GM18511 (cell line): ENCODE results near the gene GAGE12J.
"Not testable (repeated sequence)": the region's sequence is repeated elsewhere in the genome, so short reads cannot be mapped to it uniquely, and the experiment has no call there.

Experiments
- ATAC-seq: cut with Tn5 transposase; IDR thresholded peaks from one replicate; pipeline ENCODE4 v1.9.1; 2021; ENCODE audit warnings: mild to moderate bottlenecking, moderate library complexity; ENCODE audit not compliant: unreplicated experiment

GAGE12J gene, protein sequence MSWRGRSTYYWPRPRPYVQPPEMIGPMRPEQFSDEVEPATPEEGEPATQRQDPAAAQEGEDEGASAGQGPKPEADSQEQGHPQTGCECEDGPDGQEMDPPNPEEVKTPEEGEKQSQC

DNA sequence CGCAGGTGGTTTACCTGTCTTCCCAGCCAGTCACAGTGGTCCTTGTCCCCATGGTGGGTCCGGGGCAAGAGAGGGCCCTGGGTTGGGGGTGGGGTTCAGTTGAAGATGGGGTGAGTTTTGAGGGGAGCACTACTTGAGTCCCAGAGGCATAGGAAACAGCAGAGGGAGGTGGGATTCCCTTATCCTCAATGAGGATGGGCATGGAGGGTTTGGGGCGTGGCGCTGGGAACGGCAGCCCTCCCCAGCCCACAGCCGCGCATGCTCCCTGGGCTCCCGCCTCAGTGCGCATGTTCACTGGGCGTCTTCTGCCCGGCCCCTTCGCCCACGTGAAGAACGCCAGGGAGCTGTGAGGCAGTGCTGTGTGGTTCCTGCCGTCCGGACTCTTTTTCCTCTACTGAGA is at the start of gene GAGE12J:
TSS of gene GAGE12J (plus strand) at position 301 of the 400 bp plus-strand sequence. CDS start 1,157 bp downstream, outside the sequence.
- ATAC-seq, result not testable (repeated sequence)

DNA sequence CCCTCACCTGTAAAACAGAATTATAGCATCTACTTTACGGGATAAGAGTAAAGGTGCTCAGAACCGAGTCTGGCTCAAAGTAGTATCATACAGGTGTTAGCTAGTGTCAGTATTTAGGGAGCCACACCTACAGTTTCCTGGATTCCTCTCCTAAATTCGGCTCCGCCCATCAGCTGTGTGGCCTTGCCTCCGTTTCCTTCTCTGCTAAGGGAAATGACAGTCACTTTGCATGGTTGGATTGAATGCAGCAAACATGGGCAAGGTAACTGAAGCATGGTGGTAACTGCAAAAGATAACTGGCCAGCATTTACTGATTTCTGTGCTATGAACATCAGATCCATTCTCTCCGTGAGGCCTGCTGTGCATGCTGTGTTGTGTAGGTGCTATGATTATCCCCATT is 49.4 kb upstream of the GAGE12J start:
- no peak for ATAC-seq

DNA sequence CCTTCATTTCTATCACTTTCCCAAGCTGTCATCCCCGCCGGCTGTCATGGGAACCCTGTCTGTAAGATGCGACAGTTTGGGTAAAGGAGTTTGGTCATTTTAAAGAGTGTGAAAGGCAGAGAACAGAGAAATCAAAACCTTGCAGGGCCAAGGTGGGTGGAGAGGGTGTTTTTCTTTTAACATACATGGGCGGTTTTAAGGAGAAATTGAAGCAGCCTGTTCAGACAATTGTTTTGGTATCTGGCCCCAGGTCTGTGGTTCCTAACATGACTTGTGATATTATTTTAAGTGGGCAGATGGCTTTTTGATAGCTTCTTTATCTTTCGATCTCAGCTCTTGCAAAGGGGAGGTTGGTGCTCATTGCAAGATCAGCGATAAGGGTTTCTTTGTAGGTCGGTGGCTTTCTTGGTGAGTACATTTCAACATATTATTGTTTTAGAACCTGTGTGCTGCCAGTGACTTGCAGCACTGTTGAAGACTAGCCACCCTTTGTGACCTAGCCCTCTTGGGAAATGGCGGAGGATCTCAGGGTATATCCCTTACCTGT is 48.6 kb upstream of the GAGE12J start:
- ATAC-seq, result no peak

DNA sequence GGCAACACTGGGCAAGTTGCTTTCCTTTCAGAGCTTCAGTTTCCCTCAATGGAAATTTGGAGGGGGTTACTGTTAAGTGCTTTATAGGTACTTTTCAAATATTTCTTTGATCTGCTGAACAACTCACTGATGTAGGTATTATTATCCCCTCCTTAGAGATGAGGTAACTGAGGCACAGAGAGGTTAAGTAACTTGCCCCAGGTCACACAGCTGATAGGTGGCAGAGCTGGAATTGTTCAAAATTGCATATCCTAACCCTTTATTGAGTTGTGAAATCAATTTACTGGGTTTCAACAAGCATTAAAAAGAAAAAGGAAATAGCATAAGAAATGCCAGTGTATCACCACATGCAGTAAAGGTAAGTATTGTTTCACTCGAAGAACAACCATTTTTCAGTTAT is 45.6 kb upstream of the GAGE12J start:
- no peak for ATAC-seq

DNA sequence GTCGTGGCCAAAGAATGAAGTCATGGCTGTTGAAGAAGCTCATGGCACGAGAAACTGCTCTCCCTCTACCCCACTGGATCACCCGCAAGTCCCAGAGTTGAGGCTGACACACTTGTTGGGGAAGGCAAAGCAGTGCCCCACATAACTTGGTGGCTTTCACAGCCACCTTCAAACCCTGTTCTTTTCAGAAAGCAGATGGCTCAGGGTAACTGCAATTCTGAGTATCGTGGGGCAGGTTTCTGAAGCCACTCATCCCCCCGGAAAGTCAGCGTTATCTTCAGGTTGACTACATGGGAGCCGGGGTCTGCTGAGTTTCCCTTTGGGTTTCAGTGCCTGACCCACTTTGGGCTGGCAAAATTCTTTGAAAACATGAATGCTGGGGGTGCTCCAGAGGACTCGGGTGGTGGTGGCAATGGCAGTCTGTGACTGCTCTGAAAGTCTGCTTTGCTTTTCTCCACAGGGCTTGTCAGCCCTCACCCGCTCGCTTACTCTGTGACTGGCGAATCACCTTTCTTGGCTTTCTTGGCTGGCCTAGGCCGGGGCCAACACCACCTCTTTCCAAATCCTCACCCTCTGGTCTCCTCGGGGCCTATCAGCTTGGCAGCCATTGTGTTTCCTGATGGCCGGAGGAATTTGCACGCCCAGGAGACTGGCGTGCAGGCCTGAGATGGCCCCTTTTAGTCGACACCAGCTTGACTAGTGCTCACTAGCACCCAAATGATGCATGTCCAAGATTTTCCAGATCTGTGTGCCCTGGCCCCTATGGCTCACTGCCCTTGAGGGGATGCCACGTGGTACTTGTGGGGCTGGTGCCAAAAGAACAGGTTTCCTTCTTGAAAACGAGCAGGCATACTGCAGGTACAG is 44.9 kb upstream of the GAGE12J start:
- ATAC-seq, result no peak

DNA sequence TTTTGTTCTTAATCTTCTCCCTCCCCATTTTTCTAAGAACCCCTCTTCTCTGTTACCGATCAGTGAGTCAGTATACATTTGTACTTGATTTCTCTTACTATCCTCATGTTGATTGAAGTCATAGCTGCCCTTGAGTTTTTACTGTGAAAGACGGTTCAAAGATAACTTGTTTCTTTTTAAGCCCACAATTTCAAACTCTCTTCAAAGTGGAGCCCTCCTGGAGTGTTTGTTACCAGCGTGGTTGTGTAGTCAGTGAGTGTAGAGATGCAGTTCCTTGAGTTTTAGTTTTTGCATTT is 44.4 kb upstream of the GAGE12J start:
- no peak for ATAC-seq

DNA sequence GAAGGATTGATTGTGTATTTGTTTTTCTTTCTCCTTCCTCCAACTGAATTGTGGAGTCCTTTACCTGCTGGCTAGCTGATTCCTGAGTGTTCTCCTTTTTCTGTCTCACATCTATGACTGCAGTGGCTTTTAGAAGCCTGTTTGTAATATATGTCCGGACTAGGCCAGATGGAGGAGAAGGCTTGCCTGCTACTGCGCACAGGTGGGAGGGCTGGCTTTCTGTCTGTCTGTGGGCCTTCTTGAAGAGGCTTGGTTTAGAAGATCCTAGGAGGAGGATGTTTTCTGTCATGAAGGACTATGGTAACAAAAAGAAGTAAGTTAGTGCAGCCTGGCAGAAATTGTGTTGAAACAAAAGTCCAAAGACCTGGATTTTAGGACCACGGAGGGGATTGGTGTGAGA is 43.8 kb upstream of the GAGE12J start:
- ATAC-seq, result no peak

DNA sequence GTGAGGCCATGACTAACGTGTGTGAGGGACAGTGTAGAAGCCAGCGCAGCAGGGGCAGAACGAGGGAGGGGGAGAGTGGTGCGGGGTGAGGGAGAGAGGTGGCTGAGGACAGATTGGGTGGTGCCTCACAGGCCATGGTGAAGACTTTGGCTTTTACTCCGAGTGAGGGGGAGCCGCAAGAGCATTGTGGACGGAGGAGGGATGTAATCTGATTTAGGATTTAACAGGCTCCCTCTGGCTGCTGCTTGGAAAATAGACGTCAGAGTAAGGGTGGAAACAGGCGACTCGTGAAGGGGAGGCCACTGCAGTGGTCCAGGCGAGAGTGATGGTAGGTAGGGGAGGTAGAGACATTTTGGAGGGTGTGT is 39.2 kb upstream of the GAGE12J start:
- no peak for ATAC-seq

DNA sequence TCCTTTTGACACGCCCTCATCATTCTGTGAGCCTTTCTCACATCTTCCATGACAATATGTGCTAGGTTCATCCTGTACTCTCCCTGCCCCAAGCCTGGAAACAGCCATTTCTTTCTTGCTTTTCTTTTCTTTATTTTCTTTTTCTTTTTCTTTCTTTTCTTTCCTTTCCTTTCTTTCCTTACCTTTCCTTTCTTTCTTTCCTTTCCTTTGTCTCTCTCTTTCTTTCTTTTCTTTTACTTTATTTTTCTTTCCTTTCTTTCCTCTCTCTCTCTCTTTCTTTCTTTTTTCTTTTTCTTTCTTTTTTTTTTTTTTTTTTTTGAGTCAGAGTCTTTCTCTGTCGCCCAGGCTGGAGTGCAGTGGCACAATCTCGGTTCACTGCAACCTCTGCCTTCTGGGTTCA is 37.6 kb upstream of the GAGE12J start:
- no peak for ATAC-seq

DNA sequence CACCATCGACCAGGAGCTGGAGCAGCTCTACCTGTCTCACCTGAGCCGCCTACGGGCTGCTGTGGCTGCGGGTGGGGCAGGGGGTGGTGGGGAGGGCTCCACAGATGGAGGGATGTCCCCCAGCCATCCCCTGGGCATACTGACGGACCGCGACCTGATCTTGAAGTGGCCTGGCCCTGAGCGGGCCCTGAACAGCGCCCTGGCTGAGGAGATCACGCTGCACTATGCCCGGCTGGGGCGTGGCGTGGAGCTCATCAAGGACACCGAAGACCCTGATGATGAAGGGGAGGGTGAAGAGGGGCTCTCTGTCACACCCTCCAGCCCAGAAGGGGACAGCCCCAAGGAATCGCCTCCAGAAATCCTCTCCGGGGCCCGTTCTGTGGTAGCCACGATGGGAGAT is 35.7 kb upstream of the GAGE12J start:
- ATAC-seq, result no peak

DNA sequence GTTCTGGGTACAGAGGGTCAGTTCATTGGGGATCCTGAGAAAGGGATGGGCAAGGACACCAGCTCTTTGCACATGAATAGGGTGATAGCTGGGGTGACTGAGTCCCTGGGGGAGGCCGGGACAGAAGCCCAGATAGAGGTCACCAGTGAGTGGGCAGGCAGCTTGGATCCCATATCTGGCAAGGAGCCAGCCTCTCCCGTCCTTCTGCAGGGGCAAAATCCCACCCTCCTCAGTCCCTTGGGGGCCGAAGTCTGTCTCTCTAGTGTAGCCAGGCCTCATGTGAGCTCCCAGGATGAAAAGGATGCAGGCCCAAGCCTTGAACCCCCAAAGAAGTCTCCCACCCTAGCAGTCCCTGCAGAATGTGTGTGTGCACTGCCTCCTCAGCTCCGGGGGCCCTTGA is 35.3 kb upstream of the GAGE12J start:
- no peak for ATAC-seq

DNA sequence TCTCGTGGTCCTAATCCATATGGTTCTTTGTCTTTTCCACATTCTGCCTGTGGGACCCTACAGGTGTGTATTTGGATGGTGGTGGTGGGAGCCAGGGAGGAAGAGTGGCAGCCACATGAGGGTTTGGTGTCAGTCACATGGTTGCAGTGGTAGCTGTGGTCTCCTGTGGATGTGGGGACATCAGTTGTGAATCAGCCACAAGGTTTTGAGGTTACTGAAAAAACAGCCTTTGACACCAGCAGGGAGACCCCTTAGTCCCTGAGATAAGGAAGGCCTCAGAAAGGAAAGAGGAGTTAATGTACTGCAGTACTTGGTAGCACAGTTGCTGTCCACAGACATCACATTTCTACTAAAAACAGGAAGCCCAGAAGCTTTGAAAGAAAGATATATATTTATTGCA is 34.2 kb upstream of the GAGE12J start:
- ATAC-seq, result no peak

DNA sequence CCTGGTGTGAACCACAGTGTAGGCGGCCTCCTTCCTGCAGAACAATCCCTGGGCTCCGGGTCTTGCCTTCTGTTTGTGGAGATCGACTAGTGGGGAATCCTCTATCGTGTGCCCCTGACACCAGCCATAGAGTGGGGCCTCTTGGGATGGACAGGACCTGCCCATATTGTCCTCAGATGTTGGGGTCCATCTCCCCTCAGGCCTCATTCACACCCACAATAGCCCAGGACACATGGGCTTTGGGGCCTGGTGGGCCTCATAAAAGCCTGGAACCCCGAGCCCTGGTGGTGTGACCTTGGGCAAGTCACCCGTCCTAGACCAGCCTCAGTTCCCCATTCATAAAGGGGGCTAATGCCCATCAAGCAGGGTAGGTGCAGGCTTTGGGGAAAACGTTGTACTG is 31.6 kb upstream of the GAGE12J start:
- no peak for ATAC-seq

DNA sequence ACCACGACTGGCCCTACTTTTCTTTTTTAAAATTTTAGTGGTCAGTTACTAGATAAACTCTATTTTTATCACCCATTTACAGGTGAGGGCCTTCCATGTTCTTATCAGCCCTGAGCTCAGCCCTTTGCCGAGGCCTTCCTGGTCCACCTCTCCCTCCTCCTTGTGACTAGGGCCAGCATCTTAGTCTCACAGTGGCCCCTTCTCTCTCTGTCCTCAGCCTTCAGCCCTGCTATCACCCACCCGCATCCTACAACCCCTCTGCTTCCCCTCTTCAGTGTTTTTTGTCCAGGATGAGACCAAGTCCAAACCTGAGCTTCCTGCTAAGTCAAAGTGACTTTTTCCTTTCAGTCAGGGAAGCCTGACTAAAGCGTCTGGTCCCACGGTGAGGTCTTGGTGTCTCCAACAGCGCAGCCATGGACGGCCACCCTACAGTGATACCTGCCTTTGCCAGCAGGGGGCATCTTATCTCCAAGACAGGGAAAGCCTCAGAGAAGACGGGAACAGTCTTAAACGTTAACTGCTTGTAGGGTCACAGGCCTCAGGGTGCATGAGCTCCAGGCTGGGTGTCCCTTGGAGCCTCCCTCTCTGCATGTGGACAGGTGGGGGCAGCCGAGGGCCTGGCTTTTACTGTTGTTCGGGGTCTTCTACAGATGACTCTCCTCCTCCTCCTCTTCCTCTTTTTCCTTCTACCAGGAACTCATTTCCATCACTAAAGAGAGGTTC is 30.1 kb upstream of the GAGE12J start:
- no peak for ATAC-seq

DNA sequence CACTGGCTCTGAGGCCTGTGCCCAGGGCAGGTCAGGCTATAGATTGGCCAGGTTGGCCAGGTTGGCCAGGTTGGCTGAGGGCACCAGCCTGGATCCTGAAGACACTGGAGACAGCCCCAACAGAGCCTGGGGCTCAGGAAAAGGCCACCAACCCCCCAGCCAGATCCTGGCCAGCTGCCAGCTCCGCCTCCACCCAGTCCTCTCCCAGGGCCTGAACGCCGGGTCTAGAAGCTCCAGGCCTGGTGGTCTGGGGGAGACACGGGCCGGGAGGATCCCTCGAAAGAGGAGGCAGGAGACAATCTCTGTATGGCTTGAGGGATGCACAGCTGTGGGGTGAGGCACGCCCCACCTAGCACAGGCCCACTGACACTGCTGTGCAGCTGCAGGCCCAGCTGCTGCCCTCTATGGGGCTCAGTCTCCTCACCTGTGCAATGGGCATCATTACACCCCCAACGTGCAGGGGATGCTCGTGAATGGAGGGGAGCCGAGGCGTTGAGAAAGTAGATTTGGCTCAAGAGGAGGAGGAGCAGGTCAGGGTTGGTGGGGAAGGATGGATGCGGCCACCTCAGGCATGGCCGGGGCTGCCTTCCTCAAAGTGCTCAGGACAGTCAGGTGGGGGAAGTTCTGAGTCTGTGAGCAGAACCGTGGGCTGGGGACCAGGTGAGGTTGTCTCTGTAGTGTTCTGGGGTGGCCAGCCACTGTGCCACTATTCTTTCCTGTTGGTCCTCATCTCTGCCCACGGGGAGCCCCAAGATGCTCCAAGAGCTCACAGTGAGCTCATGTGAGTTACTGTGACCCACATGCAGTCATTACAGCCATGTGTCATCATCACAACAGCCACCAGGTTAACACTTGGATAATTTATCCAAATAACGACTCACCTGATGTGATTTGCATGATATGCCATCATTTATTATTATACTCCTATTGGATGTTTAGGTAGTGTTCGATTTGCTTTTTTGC is 29.2 kb upstream of the GAGE12J start:
- no peak for ATAC-seq

DNA sequence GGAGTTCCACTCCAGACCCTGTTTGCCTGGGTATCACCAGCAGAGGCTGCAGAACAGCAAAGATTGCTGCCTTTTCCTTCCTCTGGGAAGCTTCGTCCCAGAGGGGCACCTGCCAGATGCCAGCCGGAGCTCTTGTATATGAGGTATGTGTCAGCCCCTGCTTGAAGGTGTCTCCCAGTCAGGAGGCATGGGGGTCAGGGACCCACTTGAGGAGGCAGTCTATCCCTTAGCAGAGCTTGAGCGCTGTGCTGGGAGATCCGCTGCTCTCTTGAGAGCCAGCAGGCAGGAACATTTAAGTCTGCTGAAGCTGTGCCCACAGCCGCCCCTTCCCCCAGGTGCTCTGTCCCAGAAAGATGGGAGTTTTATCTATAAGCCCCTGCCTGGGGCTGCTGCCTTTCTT is 22.5 kb upstream of the GAGE12J start:
- ATAC-seq, result not testable (repeated sequence)

DNA sequence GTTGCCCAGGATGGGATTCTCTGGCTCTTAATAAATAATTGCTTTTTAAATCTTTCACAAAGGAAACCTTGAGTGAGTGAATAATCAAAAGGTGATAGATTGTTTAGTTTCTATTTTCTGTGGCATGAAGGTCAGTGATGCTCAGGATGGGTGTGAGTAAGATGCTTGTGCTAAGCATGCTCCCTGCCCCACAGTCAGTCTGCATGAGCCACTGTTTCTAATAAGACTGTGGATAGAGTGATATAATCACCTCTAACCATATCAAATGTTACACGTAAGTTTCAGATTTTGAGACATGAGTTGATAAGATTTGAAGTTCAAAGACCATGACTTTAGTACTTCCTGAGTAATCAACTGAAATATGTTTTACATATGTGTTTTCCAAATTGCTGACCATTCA is 21.1 kb upstream of the GAGE12J start:
- no peak for ATAC-seq

DNA sequence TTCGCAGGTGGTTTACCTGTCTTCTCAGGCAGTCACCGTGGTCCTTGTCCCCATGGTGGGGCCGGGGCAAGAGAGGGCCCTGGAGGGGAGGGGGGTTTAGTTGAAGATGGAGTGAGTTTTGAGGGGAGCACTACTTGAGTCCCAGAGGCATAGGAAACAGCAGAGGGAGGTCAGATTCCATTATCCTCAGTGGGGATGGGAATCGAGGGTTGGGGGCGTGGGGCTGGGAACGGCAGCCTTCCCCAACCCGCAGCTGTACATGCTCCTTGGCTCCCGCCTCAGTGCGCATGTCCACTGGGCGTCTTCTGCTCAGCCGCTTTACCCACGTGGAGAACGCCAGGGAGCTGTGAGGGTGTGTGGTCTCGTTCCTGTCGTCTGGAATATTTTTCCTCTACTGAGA is 18.5 kb upstream of the GAGE12J start, which contains the start of gene GAGE10:
TSS of gene GAGE10 (plus strand) at position 301 of the 400 bp plus-strand sequence. CDS start 1,214 bp downstream, outside the sequence.
- no peak for ATAC-seq

DNA sequence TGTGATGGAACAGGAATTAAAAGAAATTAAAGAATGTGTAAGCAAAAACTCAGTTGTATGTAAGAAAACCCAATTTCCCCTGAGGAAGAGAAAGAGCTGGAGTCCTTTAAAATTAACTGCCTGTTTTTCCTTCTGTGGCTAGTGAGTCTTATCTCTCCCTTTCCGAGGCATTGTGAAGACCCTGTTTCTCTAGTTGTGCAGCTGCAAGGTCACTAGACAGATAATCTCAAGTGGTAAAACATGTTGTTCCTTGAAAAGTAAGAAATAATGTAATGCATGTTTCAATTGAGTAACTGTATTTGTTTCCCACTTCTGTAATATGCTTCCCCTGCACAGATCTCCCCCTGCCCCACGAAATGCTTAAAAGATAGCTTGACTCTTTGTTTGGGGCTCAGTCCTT is 14.1 kb upstream of the GAGE12J start:
- not testable (repeated sequence) for ATAC-seq

DNA sequence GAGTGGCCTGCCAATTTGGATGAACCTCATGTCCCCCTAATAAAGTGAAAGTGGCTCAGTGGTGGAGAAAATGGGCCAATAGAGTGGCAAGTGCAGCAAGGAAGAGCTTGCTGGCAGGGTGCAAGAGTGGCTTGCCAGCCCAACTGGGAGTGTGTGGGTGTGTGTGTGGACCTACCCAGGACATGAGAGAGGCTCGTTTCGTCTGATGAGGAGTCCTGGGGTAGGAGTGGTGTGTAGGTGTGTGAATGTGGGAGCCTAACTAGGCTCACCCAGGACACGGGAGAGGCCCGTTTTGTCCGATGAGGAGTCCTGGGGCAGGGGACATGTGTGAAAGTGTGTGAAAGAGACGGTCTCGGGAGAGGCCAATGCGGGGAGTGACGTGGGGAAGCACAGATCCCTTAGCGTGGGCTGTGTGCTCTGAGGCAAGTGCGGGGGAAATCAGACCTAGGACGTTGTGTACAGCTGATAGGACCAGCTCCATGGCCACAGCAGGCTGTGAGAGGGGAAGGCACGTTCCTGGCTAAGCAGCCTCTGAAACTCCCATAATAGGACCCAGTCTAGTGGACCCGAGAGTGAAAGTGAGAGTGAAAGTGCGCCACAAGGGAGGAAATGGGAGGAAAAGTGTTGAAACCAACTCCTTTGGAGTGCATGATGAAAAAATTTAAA is 13.1 kb upstream of the GAGE12J start:
- no peak for ATAC-seq
